ENCODE data around the gene SPOCK1. TPM values are rescaled to one million over a fixed set of nuclear protein-coding genes. Genes with fewer than 3 reads are reported as not detected.
"Not testable (repeated sequence)": the region's sequence is repeated elsewhere in the genome, so short reads cannot be mapped to it uniquely, and the experiment has no call there.

The SPOCK1 gene
- total RNA-seq, 2 experiments from 2014 or later = not detected

GRCh38 chr5:136979131-136979530 lies 520.0 kb downstream of the SPOCK1 start:
- TF ChIP-seq CTCF (IDR thresholded peaks at IDR 0.05) = no peak
- no peak for DNase-seq
- Mint-ChIP-seq H3K27me3 (peaks cover 2% of the 10 kb centered on the region), H3K4me1 (ENCODE audit: low read depth) (no peaks in the 10 kb centered on the region), H3K36me3 (ENCODE audit: low read depth) (no peaks in the 10 kb centered on the region), H3K4me3 (no peak overlapping the region), H3K27ac (no peak overlapping the region), H3K9me3 (no peaks in the 10 kb centered on the region)
- intact Hi-C loops (cut with micrococcal nuclease) = no loop called here
- POLR2A ChIA-PET = no interaction called here
- ATAC-seq = no peak
- CTCF ChIA-PET = no interaction called here

- DNase-seq (no peak), ATAC-seq (no peak)
- CTCF ChIA-PET = no interaction called here
- Mint-ChIP-seq H3K9me3 (no peaks in the 10 kb centered on the region), H3K4me3 (no peak overlapping the region), H3K4me1 (ENCODE audit: low read depth) (no peaks in the 10 kb centered on the region), H3K27ac (no peak overlapping the region), H3K36me3 (ENCODE audit: low read depth) (no peaks in the 10 kb centered on the region), H3K27me3 (peaks cover 3% of the 10 kb centered on the region)
- TF ChIP-seq CTCF (IDR thresholded peaks at IDR 0.05) = no peak
- POLR2A ChIA-PET = no interaction called here
- intact Hi-C loops (cut with micrococcal nuclease) = no loop called here
Observed at GRCh38 chr5:136963504-136963903, 535.6 kb downstream of the SPOCK1 start.

GRCh38 chr5:136957428-136957827 lies 541.7 kb downstream of the SPOCK1 start:
- POLR2A ChIA-PET = no interaction called here
- Mint-ChIP-seq H3K27ac (no peak overlapping the region), H3K27me3 (peaks cover under 1% of the 10 kb centered on the region), H3K4me3 (no peak overlapping the region), H3K36me3 (ENCODE audit: low read depth) (no peaks in the 10 kb centered on the region), H3K4me1 (ENCODE audit: low read depth) (no peaks in the 10 kb centered on the region), H3K9me3 (peaks cover 2% of the 10 kb centered on the region)
- no peak for TF ChIP-seq CTCF (IDR thresholded peaks at IDR 0.05)
- DNase-seq (no peak), ATAC-seq (no peak)
- intact Hi-C loops (cut with micrococcal nuclease) = no loop called here
- CTCF ChIA-PET = no interaction called here

- H3K27ac Mint-ChIP-seq; CTCF ChIA-PET; DNase-seq; intact Hi-C loops (cut with micrococcal nuclease); H3K9me3 Mint-ChIP-seq; H3K27me3 Mint-ChIP-seq; ATAC-seq; H3K4me1 Mint-ChIP-seq (ENCODE audit: low read depth); H3K36me3 Mint-ChIP-seq (ENCODE audit: low read depth); H3K4me3 Mint-ChIP-seq: not testable (repeated sequence)
- POLR2A ChIA-PET = interaction anchor here (0.6 kb wide), 1 partner anchor 29 kb away, joined by 3 read pairs; no protein-coding TSS in a partner anchor
Observed at GRCh38 chr5:136954142-136954541, 545.0 kb downstream of the SPOCK1 start.

GRCh38 chr5:136953346-136954069 lies 545.6 kb downstream of the SPOCK1 start:
- H3K4me3 Mint-ChIP-seq; H3K4me1 Mint-ChIP-seq (ENCODE audit: low read depth); H3K27me3 Mint-ChIP-seq; ATAC-seq; H3K9me3 Mint-ChIP-seq; CTCF ChIA-PET; intact Hi-C loops (cut with micrococcal nuclease); H3K36me3 Mint-ChIP-seq (ENCODE audit: low read depth); DNase-seq; H3K27ac Mint-ChIP-seq: not testable (repeated sequence)
- POLR2A ChIA-PET = interaction anchor here (0.6 kb wide), 1 partner anchor 30 kb away, joined by 3 read pairs; no protein-coding TSS in a partner anchor

- no peaks in the 10 kb centered on the region for H3K27me3 Mint-ChIP-seq
- intact Hi-C loops (cut with micrococcal nuclease) = no loop called here
- no peak for DNase-seq
- TF ChIP-seq CTCF (IDR thresholded peaks at IDR 0.05) = no peak
- CTCF ChIA-PET = no interaction called here
- no peak overlapping the region for H3K27ac Mint-ChIP-seq
- no peak overlapping the region for H3K4me3 Mint-ChIP-seq
- no peaks in the 10 kb centered on the region for H3K4me1 Mint-ChIP-seq (ENCODE audit: low read depth)
- no peaks in the 10 kb centered on the region for H3K36me3 Mint-ChIP-seq (ENCODE audit: low read depth)
- POLR2A ChIA-PET = no interaction called here
- no peak for ATAC-seq
- H3K9me3 Mint-ChIP-seq = peaks cover 10% of the 10 kb centered on the region
Observed at GRCh38 chr5:136927571-136927970, 571.6 kb downstream of the SPOCK1 start.
